ENCODE data around the gene ZSWIM7.

DNA sequence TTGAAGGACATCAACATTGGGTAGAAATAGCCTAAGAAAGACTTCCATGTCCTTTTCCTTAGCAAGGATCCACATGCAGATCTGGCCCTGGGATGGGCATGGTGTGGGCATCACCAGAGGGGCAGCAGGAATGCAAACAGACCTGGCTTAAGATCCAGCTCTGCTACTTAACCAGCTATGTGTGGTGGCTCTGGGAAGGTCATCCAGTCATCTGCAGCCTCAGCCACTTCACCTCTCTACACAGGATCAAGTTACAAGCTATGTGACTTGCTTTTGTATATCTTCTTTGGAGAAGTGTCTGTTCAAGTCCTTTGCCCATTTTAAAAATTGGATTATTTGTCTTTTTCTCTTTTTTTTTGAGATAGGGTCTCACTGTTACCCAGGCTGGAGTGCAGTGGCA is 68.1 kb downstream of the ZSWIM7 start:
- no peak for TF ChIP-seq GATA2 (IDR thresholded peaks at IDR 0.05; ENCODE audit: low read depth, low read length)
- no peak for TF ChIP-seq GATA3 (IDR thresholded peaks at IDR 0.05; ENCODE audit: low read depth, low read length)

Measured in SH-SY5Y (cell line).